HEK293T (cell line): ENCODE data around the gene STC2.

Experiments used
- CTCF ChIA-PET: fragments of 350-600 bp; formaldehyde crosslinking; extraction: SDS; loops from one replicate; lab custom pipeline; 2021; ENCODE audit warnings: antibody characterized with exemption, inconsistent platforms; lab: Yijun Ruan, JAX
- POLR2A ChIA-PET: fragments of 350-600 bp; formaldehyde crosslinking; extraction: SDS; loops from one replicate; lab custom pipeline; 2020; ENCODE audit warnings: antibody characterized with exemption, inconsistent platforms; lab: Yijun Ruan, JAX
- DNase-seq: peaks from one replicate; pipeline ENCODE4 v3.0.0; 2012; ENCODE audit warnings: mixed read lengths; ENCODE audit errors: extremely low spot score
- ARNT ChIP-seq: fragments of 450-650 bp; IDR thresholded peaks from 2 replicates; pipeline ENCODE4 v1.6.1; 2017; ENCODE audit warnings: mild to moderate bottlenecking
- BHLHE40 ChIP-seq: fragments of 450-650 bp; IDR thresholded peaks from 2 replicates; pipeline ENCODE4 v1.6.1; 2016; ENCODE audit warnings: mild to moderate bottlenecking, moderate library complexity, borderline replicate concordance
- CTBP1 ChIP-seq: fragments of 450-650 bp; IDR thresholded peaks from 2 replicates; pipeline ENCODE4 v1.6.1; 2016; ENCODE audit warnings: borderline replicate concordance
- ELF4 ChIP-seq: fragments of 450-650 bp; IDR thresholded peaks from 2 replicates; pipeline ENCODE4 v1.6.1; 2017; ENCODE audit warnings: antibody characterized with exemption
- FOXA1 ChIP-seq: fragments of 450-650 bp; IDR thresholded peaks from 2 replicates; pipeline ENCODE4 v1.6.1; 2016; ENCODE audit warnings: mild to moderate bottlenecking
- FOXM1 ChIP-seq: fragments of 450-650 bp; IDR thresholded peaks from 2 replicates; pipeline ENCODE4 v1.6.1; 2017; ENCODE audit warnings: mild to moderate bottlenecking, borderline replicate concordance
- HDGF ChIP-seq: fragments of 450-650 bp; IDR thresholded peaks from 2 replicates; pipeline ENCODE4 v1.6.1; 2017; ENCODE audit warnings: antibody characterized with exemption, borderline replicate concordance
- L3MBTL2 ChIP-seq: fragments of 450-650 bp; conservative IDR thresholded peaks from 2 replicates; pipeline ENCODE4 v1.6.1; 2016; ENCODE audit warnings: mild to moderate bottlenecking
- LEF1 ChIP-seq: fragments of 450-650 bp; IDR thresholded peaks from 2 replicates; pipeline ENCODE4 v1.6.1; 2017; ENCODE audit warnings: mild to moderate bottlenecking, borderline replicate concordance
- NFRKB ChIP-seq: fragments of 450-650 bp; IDR thresholded peaks from 2 replicates; pipeline ENCODE4 v1.6.1; 2016; ENCODE audit warnings: mild to moderate bottlenecking, moderate library complexity
- SP1 ChIP-seq: fragments of 450-650 bp; IDR thresholded peaks from 2 replicates; pipeline ENCODE4 v1.6.1; 2017
- SUZ12 ChIP-seq: fragments of 450-650 bp; IDR thresholded peaks from 2 replicates; pipeline ENCODE4 v1.6.1; 2016; ENCODE audit warnings: mild to moderate bottlenecking
- TARDBP ChIP-seq: fragments of 450-650 bp; IDR thresholded peaks from 2 replicates; pipeline ENCODE4 v1.6.1; 2016
- ZNF384 ChIP-seq: fragments of 450-650 bp; IDR thresholded peaks from 2 replicates; pipeline ENCODE4 v1.6.1; 2016
- TF ChIP-seq, protein P1 (sequence below): fragments of 450-650 bp; IDR thresholded peaks from 2 replicates; pipeline ENCODE4 v1.6.1; 2016

STC2 gene

DNA sequence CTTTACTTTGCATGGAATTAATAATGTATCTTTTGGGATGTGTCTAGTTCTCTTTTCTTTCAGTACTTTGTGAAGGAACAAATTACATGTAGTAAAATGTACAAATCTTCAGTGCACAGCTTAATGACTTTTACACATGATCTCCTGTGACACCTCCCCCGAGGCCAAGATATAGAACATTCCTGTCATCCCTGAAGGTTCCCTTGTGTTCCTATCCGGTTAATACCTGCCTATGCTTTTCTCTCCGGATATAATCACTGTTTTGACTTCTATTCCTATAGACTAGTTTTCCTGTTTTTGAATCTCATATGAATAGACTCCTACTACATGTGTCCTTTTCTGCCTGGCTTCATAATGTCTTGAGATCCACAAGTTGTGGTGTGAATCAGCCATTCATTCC lies 21.5 kb downstream of the STC2 start:
- CTCF ChIA-PET: interaction anchor here (0.7 to 1.1 kb wide), 3 partner anchors 9 to 24 kb away, joined by 3 to 6 read pairs (median 3); no protein-coding TSS in a partner anchor
- POLR2A ChIA-PET: interaction anchor here (2.2 to 17.1 kb wide), 2 partner anchors 9 to 23 kb away, joined by 12 to 427 read pairs; partner anchors contain the start of gene STC2
- TF ChIP-seq FOXM1: no peak
- TF ChIP-seq, protein P1, sequence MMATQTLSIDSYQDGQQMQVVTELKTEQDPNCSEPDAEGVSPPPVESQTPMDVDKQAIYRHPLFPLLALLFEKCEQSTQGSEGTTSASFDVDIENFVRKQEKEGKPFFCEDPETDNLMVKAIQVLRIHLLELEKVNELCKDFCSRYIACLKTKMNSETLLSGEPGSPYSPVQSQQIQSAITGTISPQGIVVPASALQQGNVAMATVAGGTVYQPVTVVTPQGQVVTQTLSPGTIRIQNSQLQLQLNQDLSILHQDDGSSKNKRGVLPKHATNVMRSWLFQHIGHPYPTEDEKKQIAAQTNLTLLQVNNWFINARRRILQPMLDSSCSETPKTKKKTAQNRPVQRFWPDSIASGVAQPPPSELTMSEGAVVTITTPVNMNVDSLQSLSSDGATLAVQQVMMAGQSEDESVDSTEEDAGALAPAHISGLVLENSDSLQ: no peak
- no peak for TF ChIP-seq SUZ12
- no peak for TF ChIP-seq TARDBP
- no peak for TF ChIP-seq HDGF
- TF ChIP-seq ELF4: no peak
- no peak for TF ChIP-seq L3MBTL2
- no peak for TF ChIP-seq ZNF384
- no peak for TF ChIP-seq ARNT
- TF ChIP-seq CTBP1: no peak
- no peak for TF ChIP-seq BHLHE40
- TF ChIP-seq NFRKB: no peak
- TF ChIP-seq SP1: no peak
- no peak for DNase-seq

DNA sequence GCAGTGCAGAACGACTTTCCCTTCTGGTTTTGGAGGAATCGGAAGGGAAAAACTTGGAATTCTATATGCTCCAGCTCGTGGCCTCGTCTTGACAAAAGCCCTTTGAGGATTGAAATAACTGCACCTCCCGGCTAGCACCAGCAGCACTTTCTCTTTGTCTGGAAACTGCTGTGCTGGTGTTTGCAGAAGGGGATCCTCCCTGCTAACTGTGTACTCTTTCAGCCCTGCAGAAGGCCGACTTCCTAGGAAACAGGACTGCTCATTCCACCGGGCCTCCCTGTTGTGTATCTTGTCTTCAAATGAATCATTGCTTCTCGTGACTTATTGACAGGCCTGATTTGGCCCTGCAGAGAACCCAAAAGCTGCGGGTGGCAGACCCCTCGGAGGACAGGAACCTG lies 23.6 kb downstream of the STC2 start:
- ChIA-PET POLR2A (interaction anchor here (1.0 to 17.1 kb wide), 5 partner anchors 8 to 25 kb away, joined by 3 to 427 read pairs (median 6); partner anchors contain the start of gene STC2), CTCF (interaction anchor here (1.4 to 3.3 kb wide), 2 partner anchors 10 to 27 kb away, joined by 7 to 26 read pairs; no protein-coding TSS in a partner anchor)
- no peak for TF ChIP-seq CTBP1
- no peak for TF ChIP-seq BHLHE40
- no peak for TF ChIP-seq TARDBP
- DNase-seq: no peak

DNA sequence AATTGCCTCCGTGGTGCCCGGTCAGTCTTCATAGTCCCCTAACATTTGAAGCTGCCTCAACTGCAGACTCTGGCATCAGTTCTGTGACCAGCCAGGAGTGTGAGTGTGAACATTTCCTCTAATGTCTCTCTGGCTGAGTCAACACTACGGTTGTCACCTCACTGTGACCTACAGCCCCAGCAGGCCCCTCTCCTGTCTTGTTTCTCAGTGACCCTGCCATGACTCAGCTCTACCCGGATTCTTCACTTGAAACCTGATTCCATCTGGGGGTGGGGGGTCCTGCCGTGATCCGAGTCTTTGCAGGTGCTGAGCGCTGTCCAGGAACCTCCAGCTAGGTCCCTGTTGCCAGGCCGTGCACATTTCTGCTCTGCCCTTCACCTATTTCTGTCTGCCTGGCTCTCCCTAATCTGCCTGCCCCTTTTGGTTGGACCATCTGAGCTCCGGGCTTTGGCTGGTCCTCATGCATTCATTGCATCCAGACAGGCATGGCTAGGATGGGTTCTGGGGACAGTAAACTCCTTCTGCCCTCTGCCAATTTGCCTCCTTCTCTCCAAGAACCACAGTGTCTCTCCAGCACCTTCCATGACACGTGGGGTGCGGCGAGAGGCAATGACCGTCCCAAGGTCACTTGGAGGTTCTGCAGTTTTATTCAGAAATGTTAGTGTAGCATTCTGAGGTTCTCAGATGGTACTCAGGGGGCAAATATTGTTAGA lies 24.2 kb downstream of the STC2 start:
- DNase-seq: no peak
- ChIA-PET CTCF (interaction anchor here (0.7 to 3.3 kb wide), 3 partner anchors 10 to 27 kb away, joined by 3 to 26 read pairs (median 7); no protein-coding TSS in a partner anchor), POLR2A (interaction anchor here (1.0 to 17.1 kb wide), 4 partner anchors 9 to 26 kb away, joined by 3 to 427 read pairs (median 5); partner anchors contain the start of gene STC2)
- TF ChIP-seq CTBP1: no peak
- TF ChIP-seq SUZ12: no peak

DNA sequence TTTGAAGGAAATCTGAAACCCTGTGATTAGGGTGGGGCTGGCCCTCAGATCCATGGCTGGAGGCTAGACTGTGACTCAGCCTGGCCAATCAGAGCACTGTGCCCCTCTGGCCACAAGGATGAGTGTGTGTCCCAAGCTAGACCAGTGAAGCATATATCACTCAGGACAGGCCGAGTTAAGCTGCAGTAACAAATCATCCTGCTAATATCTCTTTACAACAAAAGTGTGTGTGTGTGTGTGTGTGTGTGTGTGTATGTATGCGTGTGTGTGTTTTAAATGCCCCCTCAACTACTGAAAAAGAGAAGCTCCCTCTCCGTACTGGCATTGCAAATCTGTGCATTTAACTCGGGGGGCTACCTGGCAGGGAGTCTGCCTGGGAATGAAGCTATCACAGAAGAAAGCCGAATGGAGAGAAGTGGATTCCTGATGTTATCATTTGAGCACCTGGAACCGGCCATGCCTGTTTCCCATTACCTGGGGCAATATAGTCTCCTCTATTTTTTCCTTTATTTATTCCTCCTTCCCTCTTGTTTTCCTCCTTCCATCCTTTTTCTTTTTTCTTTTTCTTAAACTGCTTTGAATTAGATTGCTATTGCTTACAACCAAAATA lies 25.6 kb downstream of the STC2 start:
- CTCF ChIA-PET: interaction anchor here (1.1 to 3.3 kb wide), 3 partner anchors 9 to 313 kb away, joined by 3 to 26 read pairs (median 5); no protein-coding TSS in a partner anchor
- peak; percentile 78 for DNase-seq
- TF ChIP-seq L3MBTL2 (no peak), ZNF384 (no peak), SUZ12 (no peak), FOXA1 (no peak), ARNT (no peak), TARDBP (no peak), NFRKB (no peak), CTBP1 (peak; percentile 78), LEF1 (no peak), BHLHE40 (no peak), SP1 (no peak)
- TF ChIP-seq, protein P1: peak; percentile 96
- POLR2A ChIA-PET: interaction anchor here (0.8 to 17.1 kb wide), 5 partner anchors 9 to 68 kb away, joined by 3 to 427 read pairs (median 5); partner anchors contain the start of genes NKX2-5 and STC2

DNA sequence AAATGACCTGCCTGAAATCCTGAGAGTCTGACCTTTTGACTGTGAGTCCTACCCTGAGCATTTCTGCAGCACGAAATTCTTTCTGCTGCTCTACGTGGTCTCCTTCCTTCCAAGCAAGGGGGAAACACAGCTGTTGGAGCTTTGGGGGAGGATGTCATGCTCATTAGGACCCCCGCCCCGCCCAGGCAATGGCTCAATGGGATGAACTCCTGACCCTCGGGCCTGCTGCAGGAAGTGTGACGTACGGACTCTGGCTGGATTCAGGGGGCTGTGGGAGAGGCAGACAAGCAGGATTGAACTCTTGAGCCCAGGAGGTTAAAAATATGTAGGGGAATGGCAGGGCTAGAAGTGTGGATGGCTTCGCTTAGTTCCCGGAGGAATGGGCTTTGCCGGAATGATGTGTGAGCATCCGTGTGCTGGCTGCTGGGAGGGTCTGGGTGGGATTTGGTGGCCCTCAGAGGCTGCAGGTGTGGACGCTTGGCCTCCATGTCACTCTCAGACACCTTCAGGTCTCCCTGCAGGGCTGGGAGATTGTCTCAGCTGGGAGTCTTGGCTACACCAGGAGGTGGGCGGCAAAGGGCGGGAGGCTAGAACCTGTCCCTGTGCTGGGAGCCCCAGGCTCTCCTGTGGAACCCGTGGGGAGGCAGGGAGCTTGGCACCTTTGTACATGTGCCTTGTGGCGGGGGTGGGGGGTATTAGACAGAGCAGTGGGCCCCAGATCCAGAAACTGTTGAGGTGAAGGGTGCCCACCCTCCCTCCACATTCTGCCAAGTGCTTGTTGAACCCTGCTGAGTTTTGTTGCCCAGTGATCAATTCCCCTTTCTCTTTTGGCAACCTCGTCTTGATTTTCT lies 26.3 kb downstream of the STC2 start:
- POLR2A ChIA-PET: interaction anchor here (1.2 to 17.1 kb wide), 3 partner anchors 13 to 28 kb away, joined by 5 to 427 read pairs (median 16); partner anchors contain the start of gene STC2
- no peak for DNase-seq
- CTCF ChIA-PET: interaction anchor here (0.9 to 3.3 kb wide), 4 partner anchors 8 to 314 kb away, joined by 3 to 26 read pairs (median 4); no protein-coding TSS in a partner anchor
- no peak for TF ChIP-seq BHLHE40
- no peak for TF ChIP-seq NFRKB
- TF ChIP-seq ZNF384: no peak
- TF ChIP-seq CTBP1: no peak

DNA sequence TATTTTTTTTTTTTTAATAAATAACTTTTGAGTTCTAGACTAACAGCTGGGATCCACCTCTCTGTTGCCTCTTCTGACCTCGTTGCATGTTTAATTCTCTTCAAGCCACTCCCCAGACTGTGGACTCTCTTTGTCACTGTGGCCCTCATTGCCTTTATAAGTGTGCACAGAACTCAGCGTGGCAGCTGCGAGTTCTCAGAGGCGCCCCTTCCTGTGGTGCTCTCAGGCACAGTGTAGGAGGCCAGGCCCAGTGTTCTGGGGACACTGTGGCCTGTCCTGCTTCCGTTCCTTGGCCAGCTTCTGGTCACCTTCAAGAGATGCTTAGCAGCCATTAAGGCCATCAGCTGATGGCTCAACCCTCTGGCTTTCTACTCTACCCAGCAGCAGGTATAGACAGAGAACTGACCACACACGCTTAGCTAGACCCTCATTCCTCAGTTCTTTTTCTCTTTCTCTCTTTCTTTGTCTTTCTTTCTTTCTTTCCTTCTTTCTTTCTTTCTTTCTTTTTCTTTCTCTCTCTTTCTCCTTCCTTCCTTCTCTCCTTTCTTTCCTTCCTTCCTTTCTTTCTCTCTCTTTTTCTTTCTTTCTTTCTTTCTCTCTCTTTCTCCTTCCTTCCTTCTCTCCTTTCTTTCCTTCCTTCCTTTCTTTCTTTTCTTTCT lies 27.7 kb downstream of the STC2 start:
- no peak for TF ChIP-seq HDGF
- no peak for TF ChIP-seq NFRKB
- TF ChIP-seq CTBP1: no peak
- no peak for TF ChIP-seq BHLHE40
- no peak for TF ChIP-seq LEF1
- no peak for TF ChIP-seq TARDBP
- TF ChIP-seq FOXA1: no peak
- TF ChIP-seq SUZ12: no peak
- TF ChIP-seq, protein P1: no peak
- no peak for TF ChIP-seq ARNT
- no peak for TF ChIP-seq SP1
- ChIA-PET POLR2A (interaction anchor here (1.2 to 17.1 kb wide), 3 partner anchors 15 to 315 kb away, joined by 3 to 427 read pairs (median 8); partner anchors contain the start of gene STC2), CTCF (interaction anchor here (9.7 kb wide), 1 partner anchor 29 kb away, joined by 171 read pairs; the partner anchor contains the start of gene STC2)
- DNase-seq: no peak
